Measurements from ENCODE around the gene PDCD11.

GRCh38 chr10:103396067-103396788 is at the start of gene PDCD11, which contains the start of gene ATP5MK:
- peak in 3 of 4 donors; percentile 14 to 71 (median 40) for TF ChIP-seq POLR2A (IDR thresholded peaks at IDR 0.05)
- TF ChIP-seq, protein P1, sequence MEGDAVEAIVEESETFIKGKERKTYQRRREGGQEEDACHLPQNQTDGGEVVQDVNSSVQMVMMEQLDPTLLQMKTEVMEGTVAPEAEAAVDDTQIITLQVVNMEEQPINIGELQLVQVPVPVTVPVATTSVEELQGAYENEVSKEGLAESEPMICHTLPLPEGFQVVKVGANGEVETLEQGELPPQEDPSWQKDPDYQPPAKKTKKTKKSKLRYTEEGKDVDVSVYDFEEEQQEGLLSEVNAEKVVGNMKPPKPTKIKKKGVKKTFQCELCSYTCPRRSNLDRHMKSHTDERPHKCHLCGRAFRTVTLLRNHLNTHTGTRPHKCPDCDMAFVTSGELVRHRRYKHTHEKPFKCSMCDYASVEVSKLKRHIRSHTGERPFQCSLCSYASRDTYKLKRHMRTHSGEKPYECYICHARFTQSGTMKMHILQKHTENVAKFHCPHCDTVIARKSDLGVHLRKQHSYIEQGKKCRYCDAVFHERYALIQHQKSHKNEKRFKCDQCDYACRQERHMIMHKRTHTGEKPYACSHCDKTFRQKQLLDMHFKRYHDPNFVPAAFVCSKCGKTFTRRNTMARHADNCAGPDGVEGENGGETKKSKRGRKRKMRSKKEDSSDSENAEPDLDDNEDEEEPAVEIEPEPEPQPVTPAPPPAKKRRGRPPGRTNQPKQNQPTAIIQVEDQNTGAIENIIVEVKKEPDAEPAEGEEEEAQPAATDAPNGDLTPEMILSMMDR (IDR thresholded peaks at IDR 0.05): peak in 1 of 6 experiments; percentile 17

Data from esophagus squamous epithelium (tissue), 4 donors.